Globus pallidus (tissue), 1 donor: ENCODE results near the gene GRK2.
"Not testable (repeated sequence)": the region's sequence is repeated elsewhere in the genome, so short reads cannot be mapped to it uniquely, and the experiment has no call there.

Experiments used
- DNase-seq: peaks from one replicate; pipeline ENCODE4 v3.0.0-alpha.2; 2015; ENCODE audit warnings: low spot score

GRK2 gene

DNA sequence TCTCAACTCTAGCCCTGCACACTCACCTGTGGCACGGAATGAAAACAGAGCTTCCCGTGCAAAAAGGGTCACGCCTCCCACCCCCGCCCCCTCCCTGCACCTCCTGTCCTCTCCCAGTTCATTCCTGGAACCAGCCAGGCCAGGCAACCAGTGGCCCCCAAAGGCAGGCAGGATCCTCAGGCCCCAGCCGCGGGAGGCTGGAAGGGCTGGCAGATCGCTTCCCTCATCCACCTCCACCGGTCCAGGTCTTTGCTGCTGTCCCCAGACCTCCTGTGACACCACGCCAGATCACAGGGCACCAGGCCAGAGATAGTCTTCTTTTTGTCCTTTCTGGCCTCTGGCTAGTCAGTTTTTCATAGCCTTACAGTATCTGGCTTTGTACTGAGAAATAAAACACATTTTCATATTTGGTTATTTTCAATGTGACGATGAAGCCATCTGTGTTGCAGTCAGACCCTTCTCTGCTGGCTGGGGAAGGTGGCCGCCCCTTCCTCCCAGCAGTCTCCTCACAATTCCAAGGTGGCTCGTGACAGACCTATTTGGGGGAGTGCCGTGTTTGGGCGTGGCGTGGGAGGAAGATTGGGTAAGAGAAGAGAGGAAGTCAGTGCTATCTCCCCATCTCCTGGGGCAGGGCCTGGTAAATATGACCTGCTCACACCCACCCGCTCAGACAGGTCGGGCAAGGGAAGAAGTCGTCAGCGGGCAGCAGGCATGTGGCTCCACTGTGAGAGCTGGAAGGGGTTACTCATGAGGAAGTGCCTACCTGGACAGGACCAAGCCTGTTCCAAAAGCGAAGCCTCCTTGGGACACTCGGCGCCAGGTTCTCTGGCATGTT lies 46.1 kb downstream of the GRK2 start:
- no peak for DNase-seq

DNA sequence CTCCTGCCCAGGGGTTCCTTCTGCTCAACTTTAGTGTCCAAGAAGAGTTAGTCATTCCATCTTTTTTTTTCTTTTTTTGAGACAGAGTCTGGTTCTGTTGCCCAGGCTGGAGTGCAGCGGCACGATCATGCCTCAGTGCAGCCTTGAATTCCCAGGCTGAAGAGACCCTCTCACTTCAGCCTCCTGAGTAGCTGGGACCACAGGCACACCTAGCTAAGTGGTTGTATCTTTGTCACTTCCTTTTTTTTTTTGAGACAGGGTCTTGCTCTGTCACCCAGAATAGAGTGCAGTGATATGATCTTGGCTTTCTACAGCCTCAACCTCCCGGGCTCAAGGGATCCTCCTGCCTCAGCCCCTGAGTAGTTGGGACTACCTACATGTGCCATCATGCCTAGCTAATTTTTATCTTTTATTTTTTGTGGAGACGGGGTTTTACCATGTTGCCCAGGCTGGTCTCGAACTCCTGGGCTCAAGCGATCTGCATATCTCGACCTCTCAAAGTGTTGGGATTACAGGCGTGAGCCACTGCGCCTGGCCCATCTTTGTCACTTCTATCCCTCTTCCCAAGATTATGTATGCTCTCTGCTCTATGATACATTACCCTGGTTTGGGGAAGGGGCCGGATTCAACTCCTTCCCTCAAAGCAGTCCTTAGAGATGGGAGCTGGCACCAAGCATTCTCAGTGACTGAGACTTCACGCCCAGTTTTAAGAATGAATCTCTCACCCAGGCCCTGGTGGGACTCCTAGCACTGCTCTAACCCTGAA lies 47.0 kb downstream of the GRK2 start:
- no peak for DNase-seq

DNA sequence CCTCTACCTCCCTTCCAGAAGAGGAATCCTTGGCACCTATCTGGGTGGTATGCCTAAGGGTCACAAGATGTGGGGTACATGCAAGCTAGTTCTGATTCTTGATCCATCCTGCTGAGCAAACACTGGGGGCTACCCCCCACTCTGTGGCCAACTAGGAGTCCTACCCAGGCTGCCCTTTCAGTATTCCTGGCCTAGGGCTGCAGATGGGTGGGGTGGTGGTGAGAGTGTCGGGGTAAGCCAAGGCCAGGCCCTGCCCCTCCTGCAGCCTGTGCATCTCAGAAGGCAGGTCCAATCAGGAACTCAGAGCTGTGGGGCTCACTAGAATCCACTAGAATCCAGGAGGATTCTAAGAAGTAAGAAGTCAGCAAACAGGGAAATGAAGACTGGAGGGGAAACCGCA lies 47.9 kb downstream of the GRK2 start:
- no peak for DNase-seq

DNA sequence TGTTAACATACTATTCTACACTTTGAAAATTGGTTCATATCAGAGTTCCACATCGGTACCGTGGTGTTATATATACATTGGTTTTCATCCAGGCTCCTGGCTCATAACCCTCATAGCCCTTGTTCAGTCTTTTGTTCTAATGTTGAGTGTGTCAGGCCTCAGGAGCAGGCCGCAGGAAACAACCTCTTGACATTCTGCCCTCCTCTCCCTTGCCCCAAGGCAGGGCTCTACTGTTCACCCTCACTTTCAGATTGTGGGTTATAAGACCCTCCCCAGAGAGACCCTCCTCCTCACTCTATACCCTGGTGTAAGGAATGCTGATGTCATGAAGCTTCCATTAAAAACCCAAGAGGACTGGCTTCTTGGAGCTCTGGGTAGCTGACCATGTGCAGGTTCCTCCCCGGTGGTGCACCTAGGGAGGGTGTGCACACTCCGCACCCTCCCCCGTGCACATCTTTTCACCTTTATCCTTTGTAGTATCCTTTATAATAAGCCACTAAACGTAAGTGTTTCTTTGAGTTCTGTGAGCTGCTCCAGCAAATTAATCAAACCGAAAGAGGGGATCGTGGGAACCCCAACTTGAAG lies 49.1 kb downstream of the GRK2 start:
- no peak for DNase-seq

DNA sequence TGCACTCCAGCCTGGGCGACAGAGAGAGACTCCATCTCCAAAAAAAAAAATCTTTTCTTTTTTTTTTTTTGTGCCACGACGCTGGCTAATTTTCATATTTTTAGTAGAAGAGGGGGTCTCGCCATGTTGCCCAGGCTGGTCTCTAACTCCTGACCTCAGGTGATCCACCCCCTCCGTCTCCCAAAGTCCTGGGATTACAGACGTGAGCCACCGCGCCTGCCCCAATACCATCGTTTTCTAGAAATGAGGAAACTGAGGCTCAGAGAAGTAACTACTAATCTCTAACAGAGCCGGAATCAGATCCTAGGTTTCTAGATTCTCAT lies 50.6 kb downstream of the GRK2 start:
- no peak for DNase-seq

DNA sequence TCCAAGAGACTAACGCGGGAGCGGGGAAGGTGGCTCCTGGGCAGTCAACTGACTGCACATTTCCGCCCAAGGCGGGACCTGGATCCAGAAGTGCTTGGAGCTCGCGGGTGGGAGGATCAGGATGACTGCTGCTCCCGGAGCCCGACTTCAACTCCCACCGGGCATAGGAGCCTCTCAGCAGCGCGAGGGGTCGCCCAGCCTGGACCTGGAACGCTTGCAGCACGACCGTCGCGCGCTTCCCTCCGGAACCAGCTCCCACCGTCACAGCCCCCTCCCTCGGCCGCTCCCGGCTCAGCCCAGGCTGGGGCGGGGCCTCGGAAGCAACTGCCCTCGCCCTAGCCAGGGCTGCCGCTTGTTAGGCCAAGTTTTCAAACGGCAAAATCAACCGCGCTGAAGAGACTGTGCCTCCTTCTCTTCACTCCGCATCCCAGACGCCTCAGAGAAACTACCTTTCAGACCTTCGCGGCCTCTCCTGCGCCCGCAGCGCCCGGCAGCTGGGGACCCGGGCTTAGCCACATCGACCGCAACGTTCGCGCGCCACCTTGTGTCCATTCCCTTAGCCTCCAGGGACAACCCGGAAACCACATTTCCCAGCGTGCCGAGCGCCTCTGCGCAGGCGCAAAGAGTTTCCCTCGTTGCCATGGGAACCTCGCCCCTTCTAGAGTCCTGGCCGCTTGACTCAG lies 51.1 kb downstream of the GRK2 start:
- DNase-seq: peak; percentile 93

DNA sequence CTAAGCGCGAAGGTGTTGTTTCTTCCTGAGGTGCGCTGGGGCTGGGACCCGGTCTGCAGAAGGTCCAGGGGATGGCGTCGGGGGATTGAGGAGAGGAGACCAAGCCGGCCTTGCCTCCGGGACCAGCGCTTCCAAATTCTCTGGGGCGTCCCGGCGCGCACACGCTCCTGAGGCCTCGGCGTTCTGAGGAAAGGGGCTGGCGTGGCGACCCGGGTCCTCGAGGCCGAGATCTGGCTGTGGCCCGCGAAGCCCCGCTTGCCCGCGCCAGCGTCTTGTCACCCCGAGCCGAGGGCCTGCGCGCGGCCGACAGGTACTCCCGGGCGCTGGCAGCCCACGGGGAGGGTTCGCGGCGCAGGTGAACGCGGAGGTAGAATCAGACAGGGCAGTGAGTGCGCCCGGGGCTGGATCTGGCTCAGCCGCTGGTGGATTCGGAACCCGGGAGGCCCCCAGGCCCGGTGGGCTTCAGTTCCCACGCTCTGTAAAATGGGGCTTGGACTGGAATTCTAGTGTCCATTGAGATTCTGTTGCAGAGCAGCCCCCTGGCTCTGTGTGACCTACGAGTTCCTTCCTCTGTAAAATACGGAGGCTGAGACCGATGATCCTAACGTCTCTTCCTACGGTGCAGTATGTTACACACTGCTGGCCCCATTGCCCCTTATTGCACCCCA lies 51.7 kb downstream of the GRK2 start:
- DNase-seq: no peak

DNA sequence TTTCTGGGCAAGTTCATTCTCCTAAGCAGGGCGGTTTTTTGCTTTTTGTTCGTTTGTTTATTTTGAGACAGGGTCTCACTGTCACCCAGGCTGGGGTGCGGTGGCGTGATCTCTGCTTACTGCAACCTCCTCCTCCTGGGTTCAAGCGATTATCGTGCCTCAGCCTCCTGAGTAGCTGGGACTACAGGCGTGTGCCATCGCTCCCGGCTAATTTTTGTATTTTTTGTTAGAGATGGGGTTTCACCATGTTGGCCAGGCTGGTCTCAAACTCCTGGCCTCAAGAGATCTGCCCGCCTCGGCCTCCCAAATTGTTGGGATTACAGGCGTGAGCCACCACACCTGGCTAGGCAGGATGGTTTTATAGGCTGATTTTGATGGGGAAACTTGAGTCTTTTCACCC lies 52.6 kb downstream of the GRK2 start:
- DNase-seq: not testable (repeated sequence)

DNA sequence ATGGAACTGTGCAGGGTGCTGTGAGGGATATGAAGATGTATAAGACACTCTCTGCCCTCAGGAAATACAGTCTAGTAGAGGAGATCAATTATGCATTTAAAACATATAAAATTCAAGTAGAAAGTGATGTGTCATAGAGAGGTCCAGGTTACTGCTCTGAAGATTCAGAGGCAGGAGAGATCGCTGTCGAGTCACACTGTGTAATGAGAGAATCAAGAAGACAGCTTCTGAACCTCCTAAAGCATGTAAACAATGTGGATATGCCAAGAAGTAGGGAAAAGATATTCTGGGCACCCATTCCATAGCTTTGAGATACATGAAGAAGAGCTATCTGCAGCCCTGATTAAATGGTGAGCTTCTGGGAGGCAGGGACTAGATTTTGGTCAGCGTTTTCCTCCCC lies 53.7 kb downstream of the GRK2 start:
- no peak for DNase-seq

DNA sequence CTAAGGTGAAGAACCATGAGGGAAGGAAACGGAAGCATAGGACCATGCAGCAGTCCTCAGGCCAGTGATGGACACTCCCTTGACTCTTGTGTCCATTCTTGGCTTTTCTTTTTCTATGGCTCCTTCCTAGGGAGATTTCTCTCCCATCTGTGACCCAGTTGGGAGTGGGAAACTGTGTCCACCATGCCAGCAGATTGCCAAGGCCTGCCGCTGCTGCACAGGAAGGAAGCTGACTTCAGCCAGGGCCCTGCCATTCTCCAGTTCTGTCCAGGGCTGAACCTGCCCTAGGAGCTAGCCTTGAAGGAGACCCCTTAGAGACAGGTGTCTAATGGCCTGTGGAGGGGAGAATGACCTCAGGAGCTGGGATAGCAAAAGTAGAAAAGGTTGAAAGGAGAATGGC lies 54.4 kb downstream of the GRK2 start:
- DNase-seq: no peak

DNA sequence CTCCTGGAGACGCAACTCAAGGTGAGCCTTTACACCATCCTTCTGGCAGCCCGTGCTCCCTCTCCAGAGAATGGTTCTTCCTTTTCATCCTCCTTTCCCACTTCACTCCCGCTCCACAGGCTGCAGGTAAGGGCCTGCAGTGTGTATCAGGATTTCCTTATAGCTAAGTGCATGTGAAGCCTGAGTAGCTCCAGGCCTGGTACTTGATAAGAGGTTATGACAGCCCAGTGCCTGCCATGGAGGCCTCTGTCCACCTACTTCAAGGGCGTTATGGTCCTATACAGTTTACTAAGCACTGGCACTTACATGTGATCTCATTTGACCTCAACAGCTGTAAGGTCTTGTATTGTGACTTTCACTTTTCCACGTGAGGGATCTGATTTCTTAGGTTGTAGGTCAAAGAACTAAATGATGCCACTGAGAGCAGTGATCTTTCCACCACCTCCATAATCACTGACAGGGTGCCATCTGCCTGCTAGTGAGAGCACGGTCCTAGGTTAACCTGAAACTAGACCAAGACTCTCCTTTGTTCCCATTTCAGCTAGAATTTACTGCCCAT lies 55.1 kb downstream of the GRK2 start:
- no peak for DNase-seq

DNA sequence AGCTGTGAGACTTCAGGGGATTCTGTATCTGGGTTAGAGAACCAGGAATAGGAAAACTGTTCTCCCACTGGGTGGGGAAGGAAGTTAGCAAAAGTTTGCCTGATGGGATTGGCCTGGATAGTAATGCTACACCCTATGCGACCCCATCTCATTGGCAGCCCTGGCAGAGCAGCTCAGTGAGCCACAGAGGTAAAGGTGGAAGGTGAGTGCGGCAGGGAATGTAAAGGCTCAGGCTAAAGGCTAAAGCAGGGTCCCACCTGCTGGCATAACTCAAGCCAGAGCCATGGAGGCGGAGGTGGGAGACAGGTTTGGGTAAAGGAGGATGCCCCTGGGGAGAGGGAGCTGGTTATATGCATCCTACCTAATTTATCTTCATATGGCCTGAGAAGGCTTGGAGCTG lies 55.8 kb downstream of the GRK2 start:
- DNase-seq: no peak

DNA sequence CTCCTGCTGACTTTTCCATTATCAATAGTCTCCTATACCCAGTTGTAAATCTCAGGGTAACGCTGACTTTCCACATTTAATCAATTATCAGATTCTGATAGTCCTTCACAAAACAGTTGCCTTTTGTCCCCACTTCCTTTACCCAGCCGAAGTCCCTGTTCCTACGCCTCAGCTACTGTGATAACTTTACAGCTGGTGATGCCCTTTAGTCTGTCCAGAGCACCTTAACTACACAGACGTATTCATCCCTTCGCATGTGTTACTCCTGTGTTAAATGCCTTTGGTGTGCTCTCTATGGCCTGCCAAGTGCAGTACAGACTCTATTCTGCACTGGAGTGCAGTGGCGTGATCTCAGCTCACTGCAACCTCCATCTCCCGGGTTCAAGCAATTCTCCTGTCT lies 57.3 kb downstream of the GRK2 start:
- no peak for DNase-seq

DNA sequence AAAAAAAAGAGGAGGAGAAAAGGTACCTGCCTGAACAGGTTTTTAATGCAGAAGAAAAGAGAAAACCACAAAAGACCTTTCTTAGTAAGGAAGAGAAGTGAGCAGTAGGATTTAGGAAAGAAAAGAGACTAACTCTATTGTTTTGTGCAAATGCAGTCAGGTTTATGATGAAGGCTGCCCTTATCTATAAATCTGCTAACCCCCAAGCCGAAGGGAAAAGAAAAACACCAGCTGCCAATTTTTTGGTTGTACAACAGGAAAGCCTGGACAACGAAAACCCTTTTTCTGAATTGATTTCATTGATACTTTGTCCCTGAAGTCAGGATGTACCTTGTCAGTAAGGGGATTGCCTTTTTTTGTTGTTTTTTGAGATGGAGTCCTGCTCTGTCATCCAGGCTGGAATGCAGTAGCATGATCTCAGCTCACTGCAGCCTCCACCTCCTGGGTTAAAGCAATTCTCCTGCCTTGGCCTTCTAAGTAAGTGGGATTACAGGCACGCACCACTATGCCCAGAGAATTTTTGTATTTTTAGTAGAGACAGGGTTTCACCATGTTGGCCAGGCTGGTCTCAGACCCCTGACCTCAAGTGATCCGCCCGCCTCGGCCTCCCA lies 65.9 kb downstream of the GRK2 start:
- DNase-seq: no peak
